ENCODE data around the gene GRK5. TPM values are rescaled to one million over a fixed set of nuclear protein-coding genes. Genes with fewer than 3 reads are reported as not detected.

The GRK5 gene
- total and polyA plus RNA-seq, 8 donors = 34.6 to 60.8 (median 54.5) TPM

DNA sequence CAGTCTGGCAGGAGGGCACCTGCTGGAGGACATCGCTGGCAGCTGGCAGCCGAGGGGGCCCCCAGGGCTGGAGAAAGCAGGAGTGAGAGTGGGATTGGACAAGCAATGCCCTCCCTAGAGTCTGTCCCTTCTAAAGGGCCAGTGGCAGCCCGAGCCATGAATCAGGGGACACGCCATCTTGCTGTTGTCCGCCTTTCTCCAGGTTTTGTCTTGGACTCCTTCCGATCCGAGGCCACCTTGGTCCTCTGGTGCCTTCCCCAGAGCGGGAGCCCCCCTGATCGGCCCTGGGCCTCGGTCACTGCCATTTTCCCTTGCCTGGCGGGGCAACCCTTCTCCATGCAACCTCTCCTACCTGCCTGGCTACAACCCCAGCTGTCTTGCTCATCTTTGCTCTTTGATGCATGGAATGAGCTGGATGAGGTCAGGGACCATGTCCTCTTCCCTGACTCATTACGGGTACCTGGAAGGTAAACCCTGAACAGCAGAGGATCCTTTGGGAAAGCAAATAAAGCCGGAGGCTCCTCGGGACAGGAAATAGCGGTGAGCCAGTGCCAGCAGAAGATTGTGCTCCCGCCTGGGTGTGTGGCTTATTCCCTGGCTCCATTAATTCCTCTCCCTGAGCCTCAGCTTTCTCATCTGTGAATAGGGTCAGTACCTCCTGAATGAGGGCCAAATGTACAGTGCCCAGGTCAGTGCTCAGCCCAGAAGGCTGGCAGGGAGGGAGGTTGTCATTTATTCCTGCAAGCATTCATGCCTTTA, 112.0 kb downstream of the GRK5 start:
- Histone ChIP-seq H3K4me1 (peaks cover 6 to 60% of the 10 kb centered on the region in 2 donors), H3K9me3 (no peaks in the 10 kb centered on the region), H3K27ac (no peak overlapping the region), H3K36me3 (no peaks in the 10 kb centered on the region), H3K4me3 (no peak overlapping the region), H3K27me3 (no peaks in the 10 kb centered on the region)
- TF ChIP-seq, protein P1, sequence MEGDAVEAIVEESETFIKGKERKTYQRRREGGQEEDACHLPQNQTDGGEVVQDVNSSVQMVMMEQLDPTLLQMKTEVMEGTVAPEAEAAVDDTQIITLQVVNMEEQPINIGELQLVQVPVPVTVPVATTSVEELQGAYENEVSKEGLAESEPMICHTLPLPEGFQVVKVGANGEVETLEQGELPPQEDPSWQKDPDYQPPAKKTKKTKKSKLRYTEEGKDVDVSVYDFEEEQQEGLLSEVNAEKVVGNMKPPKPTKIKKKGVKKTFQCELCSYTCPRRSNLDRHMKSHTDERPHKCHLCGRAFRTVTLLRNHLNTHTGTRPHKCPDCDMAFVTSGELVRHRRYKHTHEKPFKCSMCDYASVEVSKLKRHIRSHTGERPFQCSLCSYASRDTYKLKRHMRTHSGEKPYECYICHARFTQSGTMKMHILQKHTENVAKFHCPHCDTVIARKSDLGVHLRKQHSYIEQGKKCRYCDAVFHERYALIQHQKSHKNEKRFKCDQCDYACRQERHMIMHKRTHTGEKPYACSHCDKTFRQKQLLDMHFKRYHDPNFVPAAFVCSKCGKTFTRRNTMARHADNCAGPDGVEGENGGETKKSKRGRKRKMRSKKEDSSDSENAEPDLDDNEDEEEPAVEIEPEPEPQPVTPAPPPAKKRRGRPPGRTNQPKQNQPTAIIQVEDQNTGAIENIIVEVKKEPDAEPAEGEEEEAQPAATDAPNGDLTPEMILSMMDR (IDR thresholded peaks at IDR 0.05) = no peak
- ATAC-seq = no peak
- no peak for DNase-seq
- intact Hi-C loops (cut with DNase I) = no loop called here

DNA sequence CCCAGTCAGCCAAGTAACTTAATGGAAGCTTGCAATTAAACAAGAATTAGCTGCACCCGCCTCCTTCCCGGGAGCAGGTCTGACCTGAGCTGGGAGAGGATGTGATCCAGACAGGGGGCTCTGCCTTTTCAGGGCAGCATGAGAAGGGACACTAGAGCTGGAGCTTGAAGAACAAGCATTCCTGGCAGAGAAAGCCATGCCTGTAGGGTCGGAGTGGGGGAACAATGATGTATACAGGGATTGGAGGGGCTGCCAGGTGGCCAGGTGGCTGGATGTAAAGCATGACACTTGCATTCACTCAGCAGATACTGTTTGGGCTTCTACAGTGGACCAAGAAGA, 112.5 kb downstream of the GRK5 start:
- TF ChIP-seq, protein P1 (IDR thresholded peaks at IDR 0.05) = no peak
- ATAC-seq (no peak), DNase-seq (no peak)
- Histone ChIP-seq H3K27ac (no peak overlapping the region), H3K36me3 (no peaks in the 10 kb centered on the region), H3K27me3 (no peaks in the 10 kb centered on the region), H3K4me1 (peaks cover 6 to 56% of the 10 kb centered on the region in 2 donors), H3K9me3 (no peaks in the 10 kb centered on the region), H3K4me3 (no peak overlapping the region)
- intact Hi-C loops (cut with DNase I) = no loop called here

DNA sequence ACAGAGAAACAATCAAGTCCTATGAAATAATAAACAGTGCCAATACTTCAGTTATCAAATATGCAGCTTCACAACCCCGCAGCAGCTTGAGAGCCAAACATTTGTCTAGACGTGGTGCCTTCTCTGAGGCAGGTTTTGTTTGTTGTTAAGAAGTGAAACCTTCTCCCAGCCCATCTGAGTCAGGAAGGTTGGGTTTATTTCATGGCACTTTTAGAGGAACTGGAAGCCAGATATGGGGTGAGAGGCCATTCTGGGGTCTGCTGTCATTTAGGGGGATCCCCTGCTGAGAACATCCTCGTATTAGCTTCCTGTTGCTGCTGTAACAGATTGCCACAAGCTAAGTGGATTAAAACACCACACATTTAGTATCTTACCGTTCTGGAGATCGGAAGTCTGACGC, 113.6 kb downstream of the GRK5 start:
- Histone ChIP-seq H3K27me3 (no peaks in the 10 kb centered on the region), H3K27ac (no peak overlapping the region), H3K4me1 (peaks cover 0 to 45% of the 10 kb centered on the region in 2 donors), H3K36me3 (no peaks in the 10 kb centered on the region), H3K9me3 (no peaks in the 10 kb centered on the region), H3K4me3 (no peak overlapping the region)
- TF ChIP-seq, protein P1 (IDR thresholded peaks at IDR 0.05) = no peak
- ATAC-seq (no peak), DNase-seq (no peak)
- intact Hi-C loops (cut with DNase I) = no loop called here

DNA sequence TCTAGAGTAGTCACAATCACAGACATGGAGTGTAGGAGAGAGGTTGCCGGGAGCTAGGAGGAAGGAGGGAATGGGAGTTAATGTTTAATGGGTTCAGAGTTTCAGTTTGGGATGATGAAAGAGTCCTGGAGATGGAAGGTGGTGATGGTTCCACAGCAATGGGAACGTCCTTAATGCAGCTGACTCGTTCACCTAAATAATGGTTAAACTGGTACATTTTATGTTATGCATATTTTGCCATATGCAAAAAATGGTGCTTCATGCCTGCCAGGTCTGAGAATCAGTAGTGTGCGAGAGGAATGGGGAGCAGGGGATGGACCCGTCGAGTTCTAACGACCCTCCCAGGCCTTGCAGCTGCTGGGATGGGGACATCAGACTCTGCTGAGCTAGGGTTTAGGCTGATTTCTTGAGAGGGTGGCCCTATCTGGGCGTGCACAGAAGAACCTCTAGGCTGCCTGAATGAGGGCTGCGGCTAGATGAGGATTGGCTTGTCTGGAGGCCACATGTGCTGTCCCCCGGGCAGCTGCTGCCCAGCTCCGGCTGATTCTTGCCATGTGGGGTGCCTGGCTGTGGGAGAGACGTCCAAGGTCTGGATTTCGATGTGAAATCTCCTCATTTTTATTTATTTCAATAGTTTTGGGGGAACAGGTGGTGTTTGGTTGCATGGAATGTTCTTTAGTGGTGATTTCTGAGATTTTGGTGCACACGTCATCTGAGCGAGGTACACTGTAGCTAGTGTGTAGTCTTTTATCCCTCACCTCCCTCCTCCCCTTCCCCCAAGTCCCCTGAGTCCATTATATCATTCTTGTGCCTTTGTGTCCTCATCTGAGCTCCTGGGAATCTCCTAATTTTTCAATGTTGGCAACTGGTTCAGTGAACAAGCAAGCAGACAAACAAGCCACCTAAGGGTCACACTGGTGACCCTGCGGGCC, 116.0 kb downstream of the GRK5 start:
- TF ChIP-seq, protein P1 (IDR thresholded peaks at IDR 0.05) = no peak
- Histone ChIP-seq H3K4me1 (peaks cover 0 to 30% of the 10 kb centered on the region in 2 donors), H3K4me3 (no peak overlapping the region), H3K27ac (no peak overlapping the region), H3K27me3 (no peaks in the 10 kb centered on the region), H3K36me3 (no peaks in the 10 kb centered on the region), H3K9me3 (no peaks in the 10 kb centered on the region)
- no peak for ATAC-seq
- DNase-seq = no peak
- intact Hi-C loops (cut with DNase I) = no loop called here

DNA sequence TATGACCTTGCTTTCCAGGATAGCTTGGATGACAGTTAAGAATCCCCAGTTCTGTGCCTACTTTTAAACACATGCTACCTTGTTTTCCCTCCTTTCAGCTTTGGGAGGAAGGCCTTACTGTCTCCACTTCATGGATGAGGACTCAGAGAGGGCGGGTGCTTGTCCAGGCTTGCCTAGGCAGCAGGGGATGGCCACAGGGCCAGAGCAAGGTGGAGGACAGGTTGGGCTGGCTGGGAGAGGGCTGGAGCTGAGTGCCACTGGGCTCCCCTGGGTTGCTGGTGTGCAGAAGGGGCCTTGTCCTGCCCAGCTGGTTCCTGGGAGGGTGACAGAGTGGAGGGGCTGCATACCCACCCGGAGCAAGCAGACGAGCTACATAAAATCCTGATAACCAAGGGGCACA, 117.8 kb downstream of the GRK5 start:
- H3K27ac ChIP-seq = no peak overlapping the region
- H3K4me1 ChIP-seq = peaks cover 0 to 18% of the 10 kb centered on the region in 2 donors
- intact Hi-C loops (cut with DNase I) = no loop called here
- no peak for DNase-seq
- no peaks in the 10 kb centered on the region for H3K36me3 ChIP-seq
- TF ChIP-seq, protein P1 (IDR thresholded peaks at IDR 0.05) = no peak
- no peaks in the 10 kb centered on the region for H3K27me3 ChIP-seq
- no peaks in the 10 kb centered on the region for H3K9me3 ChIP-seq
- H3K4me3 ChIP-seq = no peak overlapping the region
- no peak for ATAC-seq

All from left lung (tissue), 10 donors.